LNCAP (cell line): ENCODE results near the gene FBXL16.

Experiments used
- TF ChIP-seq, protein P1 (sequence below): fragments of 450-650 bp; IDR thresholded peaks from 2 replicates; pipeline ENCODE4 v1.5.1; 2017; ENCODE audit warnings: mild to moderate bottlenecking

FBXL16 gene, protein sequence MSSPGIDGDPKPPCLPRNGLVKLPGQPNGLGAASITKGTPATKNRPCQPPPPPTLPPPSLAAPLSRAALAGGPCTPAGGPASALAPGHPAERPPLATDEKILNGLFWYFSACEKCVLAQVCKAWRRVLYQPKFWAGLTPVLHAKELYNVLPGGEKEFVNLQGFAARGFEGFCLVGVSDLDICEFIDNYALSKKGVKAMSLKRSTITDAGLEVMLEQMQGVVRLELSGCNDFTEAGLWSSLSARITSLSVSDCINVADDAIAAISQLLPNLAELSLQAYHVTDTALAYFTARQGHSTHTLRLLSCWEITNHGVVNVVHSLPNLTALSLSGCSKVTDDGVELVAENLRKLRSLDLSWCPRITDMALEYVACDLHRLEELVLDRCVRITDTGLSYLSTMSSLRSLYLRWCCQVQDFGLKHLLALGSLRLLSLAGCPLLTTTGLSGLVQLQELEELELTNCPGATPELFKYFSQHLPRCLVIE

GRCh38 chr16:705431-706188 lies at the start of gene FBXL16:
TSS of gene FBXL16 (minus strand) at chr16:705801. CDS start at chr16:697405, 8,396 bp downstream.
- TF ChIP-seq, protein P1, sequence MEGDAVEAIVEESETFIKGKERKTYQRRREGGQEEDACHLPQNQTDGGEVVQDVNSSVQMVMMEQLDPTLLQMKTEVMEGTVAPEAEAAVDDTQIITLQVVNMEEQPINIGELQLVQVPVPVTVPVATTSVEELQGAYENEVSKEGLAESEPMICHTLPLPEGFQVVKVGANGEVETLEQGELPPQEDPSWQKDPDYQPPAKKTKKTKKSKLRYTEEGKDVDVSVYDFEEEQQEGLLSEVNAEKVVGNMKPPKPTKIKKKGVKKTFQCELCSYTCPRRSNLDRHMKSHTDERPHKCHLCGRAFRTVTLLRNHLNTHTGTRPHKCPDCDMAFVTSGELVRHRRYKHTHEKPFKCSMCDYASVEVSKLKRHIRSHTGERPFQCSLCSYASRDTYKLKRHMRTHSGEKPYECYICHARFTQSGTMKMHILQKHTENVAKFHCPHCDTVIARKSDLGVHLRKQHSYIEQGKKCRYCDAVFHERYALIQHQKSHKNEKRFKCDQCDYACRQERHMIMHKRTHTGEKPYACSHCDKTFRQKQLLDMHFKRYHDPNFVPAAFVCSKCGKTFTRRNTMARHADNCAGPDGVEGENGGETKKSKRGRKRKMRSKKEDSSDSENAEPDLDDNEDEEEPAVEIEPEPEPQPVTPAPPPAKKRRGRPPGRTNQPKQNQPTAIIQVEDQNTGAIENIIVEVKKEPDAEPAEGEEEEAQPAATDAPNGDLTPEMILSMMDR = no peak

GRCh38 chr16:754656-755055 lies 49.1 kb upstream of the FBXL16 start:
- TF ChIP-seq, protein P1 = no peak

GRCh38 chr16:752007-752312 lies 46.4 kb upstream of the FBXL16 start:
- TF ChIP-seq, protein P1 = no peak

DNA sequence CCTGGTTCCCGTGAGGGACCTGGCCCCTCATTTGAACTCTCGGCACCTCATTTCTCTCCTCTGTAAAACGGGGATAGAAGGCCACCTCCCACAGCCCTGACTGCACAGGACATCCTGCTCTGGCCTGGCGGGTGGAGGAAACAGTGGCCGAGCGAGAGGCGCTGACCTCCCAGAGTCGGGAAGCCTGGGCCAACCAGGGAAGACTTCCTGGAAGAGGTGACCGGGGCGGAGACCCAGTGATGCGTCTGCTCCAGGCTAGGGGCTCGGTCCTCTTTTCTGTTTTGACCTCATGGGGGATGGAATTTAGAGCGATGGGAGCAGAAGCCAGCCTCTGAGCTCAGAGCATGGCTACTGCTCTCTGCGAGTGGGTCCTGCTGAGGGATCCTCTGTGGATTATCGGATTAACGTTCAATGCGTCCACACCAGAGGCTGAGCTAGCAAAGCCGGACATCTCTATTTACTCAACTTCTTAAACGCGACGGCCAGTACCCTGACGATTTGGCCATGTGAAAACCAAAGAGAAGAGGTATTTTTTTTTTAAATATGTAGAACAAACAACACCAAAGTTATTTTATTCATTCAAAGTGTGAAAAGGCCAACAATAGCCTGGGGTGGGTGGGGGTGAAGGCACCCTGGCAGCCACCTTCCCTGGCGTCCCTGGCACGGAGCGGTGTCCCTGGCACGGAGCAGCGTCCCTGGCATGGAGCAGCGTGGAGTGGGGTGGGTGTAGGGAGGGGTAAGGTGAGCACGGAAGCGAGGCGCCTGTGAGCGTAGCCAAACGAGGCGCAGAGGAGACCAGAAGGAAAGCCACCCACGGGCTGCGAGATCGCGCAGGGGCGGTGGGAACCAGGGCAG lies 45.8 kb upstream of the FBXL16 start:
- TF ChIP-seq, protein P1 = no peak

GRCh38 chr16:750485-750884 lies 44.9 kb upstream of the FBXL16 start:
- TF ChIP-seq, protein P1 = no peak

DNA sequence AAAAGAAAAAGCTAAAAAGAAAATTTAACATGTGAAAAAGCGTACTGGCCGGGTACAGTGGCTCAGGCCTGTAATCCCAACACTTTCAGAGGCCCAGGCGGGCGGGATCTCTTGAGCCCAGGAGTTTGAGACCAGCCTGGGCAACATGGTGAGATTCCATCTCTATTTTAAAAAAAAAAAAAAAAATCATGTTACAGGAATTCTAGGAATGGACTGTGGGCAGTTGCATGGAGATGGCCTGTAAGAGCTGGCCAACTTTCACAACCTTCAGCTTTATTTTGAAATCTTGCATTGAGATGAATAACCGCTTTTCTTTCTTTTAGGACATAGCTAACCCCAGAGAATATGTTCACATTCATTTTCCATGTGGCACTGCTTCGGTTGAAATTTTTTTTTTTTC lies 43.4 kb upstream of the FBXL16 start:
- TF ChIP-seq, protein P1 = no peak
